KMS-11 (cell line): ENCODE measurements around the gene TMEM51.

Experiments
- H2AFZ ChIP-seq: fragments of 200-600 bp; sonication (generic); 2 replicates; pipeline ENCODE4 v1.6.1; 2016; ENCODE audit warnings: antibody characterized with exemption, mixed run types, low read depth
- H3K27ac ChIP-seq: fragments of 200-600 bp; sonication (generic); 2 replicates; pipeline ENCODE4 v1.6.1; 2016; ENCODE audit warnings: mild to moderate bottlenecking, mixed run types
- H3K27me3 ChIP-seq: fragments of 200-600 bp; sonication (generic); 2 replicates; pipeline ENCODE4 v1.6.1; 2017; ENCODE audit warnings: mild to moderate bottlenecking, low read depth, mixed run types, moderate library complexity; ENCODE audit not compliant: insufficient read depth
- H3K36me3 ChIP-seq: fragments of 200-600 bp; sonication (generic); 2 replicates; pipeline ENCODE4 v1.6.1; 2017; ENCODE audit warnings: mild to moderate bottlenecking, mixed run types; ENCODE audit not compliant: insufficient read depth
- H3K4me1 ChIP-seq: fragments of 200-600 bp; sonication (generic); 2 replicates; pipeline ENCODE4 v1.6.1; 2016; ENCODE audit warnings: mild to moderate bottlenecking, low read depth, mixed run types; ENCODE audit not compliant: poor library complexity, severe bottlenecking
- H3K4me2 ChIP-seq: fragments of 200-600 bp; sonication (generic); 2 replicates; pipeline ENCODE4 v1.7.0; 2016; ENCODE audit warnings: mild to moderate bottlenecking, mixed run types
- H3K4me3 ChIP-seq: fragments of 200-600 bp; sonication (generic); IDR thresholded peaks from 2 replicates; pipeline ENCODE4 v1.6.1; 2017; ENCODE audit warnings: low read depth, low read length, mixed read lengths; ENCODE audit not compliant: insufficient read depth
- H3K79me2 ChIP-seq: fragments of 200-600 bp; sonication (generic); 2 replicates; pipeline ENCODE4 v1.6.1; 2016; ENCODE audit warnings: low read depth, mixed run types; ENCODE audit not compliant: insufficient read depth
- H3K9ac ChIP-seq: fragments of 200-600 bp; sonication (generic); 2 replicates; pipeline ENCODE4 v1.6.1; 2016; ENCODE audit warnings: mild to moderate bottlenecking, mixed run types
- H4K20me1 ChIP-seq: fragments of 200-600 bp; sonication (generic); 2 replicates; pipeline ENCODE4 v1.6.1; 2016; ENCODE audit warnings: mild to moderate bottlenecking, mixed run types; ENCODE audit not compliant: insufficient read depth
- TF ChIP-seq, protein P1 (sequence below): fragments of 200-600 bp; sonication (generic); conservative IDR thresholded peaks from 2 replicates; pipeline ENCODE4 v1.6.1; 2017; ENCODE audit warnings: low read depth, mild to moderate bottlenecking, antibody characterized with exemption, low read length, moderate library complexity, mixed read lengths

Gene TMEM51

DNA sequence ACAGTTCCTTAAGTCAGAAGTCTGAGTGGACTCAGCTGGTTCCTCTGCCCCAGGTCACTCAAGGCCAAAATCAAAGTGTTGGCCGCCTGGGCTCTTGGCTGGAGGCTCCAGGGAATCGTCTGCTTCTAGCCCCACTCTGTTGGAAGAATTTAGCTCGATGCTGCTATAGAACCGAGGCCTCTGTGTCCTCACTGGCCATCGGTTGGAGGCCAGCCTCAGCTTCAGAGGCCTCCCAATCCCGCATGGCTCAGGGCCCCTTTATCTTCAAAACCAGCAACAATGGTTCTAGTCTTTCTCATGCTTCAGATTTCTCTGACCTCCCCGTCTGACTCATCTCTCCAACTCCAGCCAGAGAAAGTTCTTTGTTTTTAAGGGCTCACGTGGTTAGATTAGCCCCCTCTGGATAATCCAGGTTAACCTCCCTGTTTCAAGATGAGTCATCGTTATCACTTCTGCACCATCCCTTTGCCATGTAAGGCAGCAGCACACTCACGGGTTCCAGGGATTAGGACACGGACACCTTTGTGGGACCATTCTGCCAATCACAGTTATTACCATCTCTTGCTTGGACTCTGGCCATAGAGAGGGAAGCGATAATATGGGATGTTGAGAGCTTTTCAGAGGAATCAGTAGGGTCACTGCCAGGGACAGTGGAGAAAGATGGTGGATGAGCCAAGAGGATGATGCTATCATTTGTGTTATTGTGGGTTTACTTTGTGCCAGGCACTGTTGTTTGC, 107.0 kb downstream of the TMEM51 start:
- TF ChIP-seq, protein P1, sequence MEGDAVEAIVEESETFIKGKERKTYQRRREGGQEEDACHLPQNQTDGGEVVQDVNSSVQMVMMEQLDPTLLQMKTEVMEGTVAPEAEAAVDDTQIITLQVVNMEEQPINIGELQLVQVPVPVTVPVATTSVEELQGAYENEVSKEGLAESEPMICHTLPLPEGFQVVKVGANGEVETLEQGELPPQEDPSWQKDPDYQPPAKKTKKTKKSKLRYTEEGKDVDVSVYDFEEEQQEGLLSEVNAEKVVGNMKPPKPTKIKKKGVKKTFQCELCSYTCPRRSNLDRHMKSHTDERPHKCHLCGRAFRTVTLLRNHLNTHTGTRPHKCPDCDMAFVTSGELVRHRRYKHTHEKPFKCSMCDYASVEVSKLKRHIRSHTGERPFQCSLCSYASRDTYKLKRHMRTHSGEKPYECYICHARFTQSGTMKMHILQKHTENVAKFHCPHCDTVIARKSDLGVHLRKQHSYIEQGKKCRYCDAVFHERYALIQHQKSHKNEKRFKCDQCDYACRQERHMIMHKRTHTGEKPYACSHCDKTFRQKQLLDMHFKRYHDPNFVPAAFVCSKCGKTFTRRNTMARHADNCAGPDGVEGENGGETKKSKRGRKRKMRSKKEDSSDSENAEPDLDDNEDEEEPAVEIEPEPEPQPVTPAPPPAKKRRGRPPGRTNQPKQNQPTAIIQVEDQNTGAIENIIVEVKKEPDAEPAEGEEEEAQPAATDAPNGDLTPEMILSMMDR = no peak
- H3K9ac ChIP-seq = no peak overlapping the region
- H3K27me3 ChIP-seq = no peaks in the 10 kb centered on the region
- no peak overlapping the region for H3K27ac ChIP-seq
- H2AFZ ChIP-seq = no peak overlapping the region
- H3K36me3 ChIP-seq = no peaks in the 10 kb centered on the region
- H3K4me2 ChIP-seq = no peak overlapping the region
- H4K20me1 ChIP-seq = no peaks in the 10 kb centered on the region
- no peak overlapping the region for H3K4me3 ChIP-seq
- peaks cover 10% of the 10 kb centered on the region for H3K4me1 ChIP-seq
- no peaks in the 10 kb centered on the region for H3K79me2 ChIP-seq

GRCh38 chr1:15261155-15262002, 107.8 kb downstream of the TMEM51 start:
- Histone ChIP-seq H2AFZ (no peak overlapping the region), H3K4me3 (no peak overlapping the region), H3K36me3 (no peaks in the 10 kb centered on the region), H3K4me2 (no peak overlapping the region), H3K27me3 (no peaks in the 10 kb centered on the region), H3K79me2 (no peaks in the 10 kb centered on the region), H4K20me1 (no peaks in the 10 kb centered on the region), H3K27ac (no peak overlapping the region), H3K4me1 (peaks cover 10% of the 10 kb centered on the region), H3K9ac (no peak overlapping the region)
- TF ChIP-seq, protein P1 = no peak

DNA sequence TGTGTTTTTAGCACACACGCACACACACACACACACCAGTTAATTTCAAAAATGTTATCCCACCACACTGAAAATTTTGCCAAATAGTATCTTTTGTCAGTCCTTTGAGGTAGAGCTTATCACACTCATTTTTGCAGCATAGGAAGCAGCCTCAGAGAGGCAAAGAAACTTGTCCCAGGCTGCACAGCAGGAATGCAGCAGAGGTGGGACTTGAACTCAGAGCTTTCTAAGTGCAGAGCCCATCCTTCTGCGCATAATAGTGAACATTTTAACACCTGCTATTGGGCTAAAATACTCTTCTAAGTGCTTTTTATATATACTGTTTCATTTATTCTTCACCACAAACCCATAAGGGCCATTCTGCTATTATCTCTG, 108.4 kb downstream of the TMEM51 start:
- TF ChIP-seq, protein P1 = no peak
- Histone ChIP-seq H3K27me3 (no peaks in the 10 kb centered on the region), H3K27ac (no peak overlapping the region), H2AFZ (no peak overlapping the region), H3K4me2 (no peak overlapping the region), H3K9ac (no peak overlapping the region), H3K79me2 (no peaks in the 10 kb centered on the region), H3K36me3 (no peaks in the 10 kb centered on the region), H3K4me3 (no peak overlapping the region), H4K20me1 (no peaks in the 10 kb centered on the region), H3K4me1 (peaks cover 10% of the 10 kb centered on the region)

DNA sequence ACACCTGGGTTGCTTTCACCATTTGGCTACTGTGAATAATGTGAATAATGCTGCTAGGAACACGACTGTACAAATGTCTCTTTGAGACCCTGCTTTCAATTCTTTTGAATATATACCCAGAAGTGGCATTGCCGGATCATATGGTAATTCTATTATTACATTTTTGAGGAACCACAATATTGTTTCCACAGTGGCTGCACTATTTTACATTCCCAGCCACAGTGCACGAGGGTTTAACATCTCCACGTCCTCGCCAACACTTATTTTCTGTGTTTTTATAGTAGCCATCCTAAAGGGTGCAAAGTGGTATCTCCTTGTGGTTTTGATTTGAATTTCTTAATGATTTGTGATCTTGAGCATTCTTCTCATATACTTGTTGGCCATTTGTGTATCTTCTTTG, 109.2 kb downstream of the TMEM51 start:
- TF ChIP-seq, protein P1 = no peak
- Histone ChIP-seq H2AFZ (no peak overlapping the region), H3K79me2 (no peaks in the 10 kb centered on the region), H3K9ac (no peak overlapping the region), H3K4me3 (no peak overlapping the region), H4K20me1 (no peaks in the 10 kb centered on the region), H3K27ac (no peak overlapping the region), H3K27me3 (no peaks in the 10 kb centered on the region), H3K4me1 (peaks cover 7% of the 10 kb centered on the region), H3K4me2 (no peak overlapping the region), H3K36me3 (no peaks in the 10 kb centered on the region)
